Esophagus squamous epithelium (tissue), 5 donors: Measurements from ENCODE around the gene PRDX1. TPM values are rescaled to one million over a fixed set of nuclear protein-coding genes. Genes with fewer than 3 reads are reported as not detected.
"Not testable (repeated sequence)": the region's sequence is repeated elsewhere in the genome, so short reads cannot be mapped to it uniquely, and the experiment has no call there.

ENCODE experiments used
- DNase-seq: peaks from one replicate; lab custom pipeline; 2025; lab: John Stamatoyannopoulos, UW
- H3K27ac ChIP-seq, 4 donors: fragments of 200-600 bp; sonication (generic); one replicate each; pipeline ENCODE4 v1.5.1; 2016 to 2019; ENCODE audit warnings: mild to moderate bottlenecking in 1 of 4
- H3K27me3 ChIP-seq, 4 donors: fragments of 200-600 bp; sonication (generic); 1 replicate in 3 of 4; 2 replicates in 1 of 4; pipeline versions ENCODE4 v1.5.1 to v1.6.0; 2017 to 2021; ENCODE audit warnings: antibody characterized with exemption in 1 of 4
- H3K36me3 ChIP-seq, 3 donors: fragments of 200-600 bp; sonication (generic); one replicate each; pipeline ENCODE4 v1.5.1; 2016 to 2019
- H3K4me1 ChIP-seq, 3 donors: fragments of 200-600 bp; sonication (generic); one replicate each; pipeline ENCODE4 v1.5.1; 2017 to 2019
- H3K4me3 ChIP-seq, 4 donors: fragments of 200-600 bp; sonication (generic); 1 replicate in 3 of 4; 2 replicates in 1 of 4; pipeline ENCODE4 v1.5.1; 2016 to 2019; ENCODE audit warnings: mild to moderate bottlenecking in 2 of 4, moderate library complexity in 1 of 4
- H3K9me3 ChIP-seq, 3 donors: fragments of 200-600 bp; sonication (generic); one replicate each; pipeline ENCODE4 v1.5.1; 2016 to 2019
- POLR2A ChIP-seq, 4 donors: fragments of 450-650 bp; IDR thresholded peaks; one replicate each; pipeline ENCODE4 v1.6.1; 2017; ENCODE audit warnings: antibody characterized with exemption in 4 of 4, mild to moderate bottlenecking in 4 of 4, moderate library complexity in 3 of 4
- WGBS, 2 donors: methylation state at CpG; one replicate each; pipeline ENCODE4 v1.1.5; 2018; 5-methylcytosine and 5-hydroxymethylcytosine counted together
- intact Hi-C: fragments of 100-400 bp; cut with DNase I; formaldehyde crosslinking; loops from one replicate; pipeline ENCODE4 v1.15.0; 2022
- total RNA-seq, 4 donors: library from RNA; depleted of rRNA; stranded (reverse); fragments of >200 nt; gene quantifications; one replicate each; pipeline ENCODE4 v1.1.0, GENCODE V29; 2016
- TF ChIP-seq, protein P1 (sequence below), 6 experiments: fragments of 450-650 bp in 4 of 6; fragments of 200-600 bp in 2 of 6; sonication (generic) in 2 of 6; IDR thresholded peaks; one replicate each; pipeline ENCODE4 v1.5.1; 2016 to 2019; ENCODE audit warnings: antibody characterized with exemption in 6 of 6, mild to moderate bottlenecking in 4 of 6, moderate library complexity in 4 of 6
- donor health status: DM: yes; HTN: yes; CAD: no.

The PRDX1 gene
- total RNA-seq, 4 donors from 2014 or later: 531 to 1,461 (median 1,071) TPM

DNA sequence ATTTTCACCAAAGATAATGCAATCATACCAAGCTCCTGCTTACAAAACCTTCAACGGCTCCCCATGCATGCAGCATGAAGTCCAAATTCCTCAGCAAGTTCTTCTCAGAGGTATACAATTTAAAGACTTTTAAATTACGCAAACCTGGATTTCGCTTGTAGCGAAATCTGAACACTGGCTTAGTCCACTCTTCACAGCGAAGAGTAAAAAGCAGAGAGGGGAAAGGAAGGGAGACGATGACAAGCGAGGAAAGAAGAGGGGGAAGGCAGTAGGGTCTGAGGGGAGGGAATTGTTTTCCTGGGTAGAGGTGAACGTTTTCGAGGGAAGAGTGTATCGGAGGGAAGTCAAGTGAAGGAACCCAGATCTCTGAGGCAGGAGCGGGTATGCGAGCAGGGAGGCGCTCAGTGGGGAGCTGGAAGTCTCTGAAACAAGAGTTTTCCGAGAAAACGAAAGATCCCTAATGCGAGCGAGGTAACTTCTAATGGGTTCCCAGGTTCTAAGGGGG, 31.5 kb downstream of the PRDX1 start:
- TF ChIP-seq POLR2A (IDR thresholded peaks at IDR 0.05): no peak
- TF ChIP-seq, protein P1, sequence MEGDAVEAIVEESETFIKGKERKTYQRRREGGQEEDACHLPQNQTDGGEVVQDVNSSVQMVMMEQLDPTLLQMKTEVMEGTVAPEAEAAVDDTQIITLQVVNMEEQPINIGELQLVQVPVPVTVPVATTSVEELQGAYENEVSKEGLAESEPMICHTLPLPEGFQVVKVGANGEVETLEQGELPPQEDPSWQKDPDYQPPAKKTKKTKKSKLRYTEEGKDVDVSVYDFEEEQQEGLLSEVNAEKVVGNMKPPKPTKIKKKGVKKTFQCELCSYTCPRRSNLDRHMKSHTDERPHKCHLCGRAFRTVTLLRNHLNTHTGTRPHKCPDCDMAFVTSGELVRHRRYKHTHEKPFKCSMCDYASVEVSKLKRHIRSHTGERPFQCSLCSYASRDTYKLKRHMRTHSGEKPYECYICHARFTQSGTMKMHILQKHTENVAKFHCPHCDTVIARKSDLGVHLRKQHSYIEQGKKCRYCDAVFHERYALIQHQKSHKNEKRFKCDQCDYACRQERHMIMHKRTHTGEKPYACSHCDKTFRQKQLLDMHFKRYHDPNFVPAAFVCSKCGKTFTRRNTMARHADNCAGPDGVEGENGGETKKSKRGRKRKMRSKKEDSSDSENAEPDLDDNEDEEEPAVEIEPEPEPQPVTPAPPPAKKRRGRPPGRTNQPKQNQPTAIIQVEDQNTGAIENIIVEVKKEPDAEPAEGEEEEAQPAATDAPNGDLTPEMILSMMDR (IDR thresholded peaks at IDR 0.05): no peak
- H3K27ac ChIP-seq: peak overlapping the region; percentile 89 to 92 (median 91)
- peaks cover 0 to 43% (median 15%) of the 10 kb centered on the region in 3 donors for H3K4me1 ChIP-seq
- no peak for DNase-seq
- intact Hi-C loops: loop anchor here (5.0 kb wide), 1 partner anchor 478 kb away; the partner anchor contains the start of genes HECTD3 and UROD
- H3K27me3 ChIP-seq: no peaks in the 10 kb centered on the region
- H3K9me3 ChIP-seq: no peaks in the 10 kb centered on the region
- WGBS, 2 donors: 1 to 4% methylated on average over 17 of the region's 17 CpGs
- no peaks in the 10 kb centered on the region for H3K36me3 ChIP-seq
- peak overlapping the region; percentile 72 to 95 (median 85) for H3K4me3 ChIP-seq

DNA sequence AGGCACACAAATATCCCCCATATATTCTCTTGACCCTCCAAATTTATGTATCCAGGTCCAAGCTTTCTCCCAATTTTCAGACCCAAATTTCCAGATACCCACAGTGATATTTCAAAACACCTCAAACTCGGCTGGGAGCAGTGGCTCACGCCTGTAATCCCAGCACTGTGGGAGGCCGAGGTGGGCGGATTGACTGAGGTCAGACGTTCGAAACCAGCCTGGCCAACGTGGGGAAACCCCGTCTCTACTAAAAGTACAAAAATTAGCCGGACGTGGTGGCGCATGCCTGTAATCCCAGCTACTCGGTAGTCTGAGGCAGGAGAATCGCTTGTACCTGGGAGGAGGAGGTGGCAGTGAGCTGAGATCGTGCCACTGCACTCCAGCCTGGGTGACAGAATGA, 32.3 kb downstream of the PRDX1 start:
- Histone ChIP-seq H3K27ac (peak overlapping the region in 1 of 4 donors; percentile 91), H3K4me1 (peaks cover 0 to 43% (median 15%) of the 10 kb centered on the region in 3 donors), H3K4me3 (peak overlapping the region; percentile 72 to 95 (median 85))
- H3K27me3 ChIP-seq, intact Hi-C loops, H3K36me3 ChIP-seq, H3K9me3 ChIP-seq, DNase-seq: not testable (repeated sequence)
- 32 to 41% methylated on average over 14 of the region's 14 CpGs for WGBS, 2 donors

GRCh38 chr1:45488666-45489377, 32.9 kb downstream of the PRDX1 start:
- intact Hi-C loops: no loop called here

DNA sequence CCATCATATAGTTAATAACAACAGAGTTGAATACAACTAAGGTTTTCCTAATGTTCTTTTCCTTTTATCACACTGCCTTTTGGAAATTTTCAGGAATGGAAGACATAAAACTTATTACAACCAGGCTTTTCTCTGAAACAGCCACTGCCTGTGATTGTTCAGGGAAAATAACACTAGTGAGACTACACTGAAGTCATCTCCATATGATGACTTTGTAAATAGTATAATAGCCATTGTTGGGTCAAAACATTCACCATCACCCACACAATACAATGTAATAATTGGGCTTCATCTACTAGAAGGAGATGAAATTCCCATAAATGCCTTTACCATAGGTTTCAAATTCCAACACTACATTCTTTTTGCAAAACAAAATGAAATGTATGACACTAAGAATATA, 35.7 kb downstream of the PRDX1 start:
- Histone ChIP-seq H3K9me3 (no peaks in the 10 kb centered on the region), H3K36me3 (no peaks in the 10 kb centered on the region), H3K4me3 (no peak overlapping the region), H3K27ac (no peak overlapping the region), H3K27me3 (no peaks in the 10 kb centered on the region), H3K4me1 (peaks cover 0 to 22% (median 9%) of the 10 kb centered on the region in 3 donors)
- intact Hi-C loops: no loop called here
- no peak for DNase-seq
- TF ChIP-seq, protein P1 (IDR thresholded peaks at IDR 0.05): no peak

More at GRCh38 chr1:45488666-45489377, 32.9 kb downstream of the PRDX1 start:
- 75 to 78% methylated on average over 8 of the region's 10 CpGs for WGBS, 2 donors
- H3K36me3 ChIP-seq: no peaks in the 10 kb centered on the region
- no peak overlapping the region for H3K27ac ChIP-seq
- TF ChIP-seq, protein P1 (IDR thresholded peaks at IDR 0.05): no peak
- TF ChIP-seq POLR2A (IDR thresholded peaks at IDR 0.05): no peak
- no peaks in the 10 kb centered on the region for H3K9me3 ChIP-seq
- peaks cover 0 to 43% (median 15%) of the 10 kb centered on the region in 3 donors for H3K4me1 ChIP-seq
- no peaks in the 10 kb centered on the region for H3K27me3 ChIP-seq
- no peak for DNase-seq
- H3K4me3 ChIP-seq: peak overlapping the region in 1 of 4 donors; percentile 78

GRCh38 chr1:45479039-45479748, 42.5 kb downstream of the PRDX1 start:
- intact Hi-C loops: no loop called here
- no peaks in the 10 kb centered on the region for H3K27me3 ChIP-seq
- no peak for DNase-seq

More at GRCh38 chr1:45479039-45479748, 42.5 kb downstream of the PRDX1 start:
- TF ChIP-seq POLR2A (IDR thresholded peaks at IDR 0.05): no peak
- TF ChIP-seq, protein P1 (IDR thresholded peaks at IDR 0.05): no peak
- no peaks in the 10 kb centered on the region for H3K9me3 ChIP-seq
- peaks cover 0 to 10% (median 0%) of the 10 kb centered on the region in 3 donors for H3K4me1 ChIP-seq
- H3K4me3 ChIP-seq: no peak overlapping the region
- WGBS, 2 donors: 37 to 41% methylated on average over 5 of the region's 5 CpGs
- H3K27ac ChIP-seq: no peak overlapping the region
- H3K36me3 ChIP-seq: no peaks in the 10 kb centered on the region
